GM23248 (cell line): ENCODE measurements around the gene ACAT2.

ENCODE experiments used
- EZH2 ChIP-seq: fragments of 200-600 bp; sonication (generic); IDR thresholded peaks from 2 replicates; pipeline ENCODE4 v1.6.1; 2018; ENCODE audit warnings: antibody characterized with exemption, mild to moderate bottlenecking; ENCODE audit not compliant: insufficient read depth, poor library complexity, severe bottlenecking
- EZH2phosphoT487 ChIP-seq: fragments of 200-600 bp; sonication (generic); IDR thresholded peaks from 2 replicates; pipeline ENCODE4 v1.6.1; 2018; ENCODE audit warnings: antibody characterized with exemption, moderate library complexity, mild to moderate bottlenecking, low read depth; ENCODE audit not compliant: insufficient read depth

GRCh38 chr6:159788753-159789376, 27.0 kb downstream of the ACAT2 start:
- no peak for TF ChIP-seq EZH2
- TF ChIP-seq EZH2phosphoT487: no peak
